Activated CD8-positive, alpha-beta memory T cell treated with anti-CD3 and anti-CD28 coated beads for 4 hours (primary cell): Measurements from ENCODE around the gene SMOC2.

Source experiments
- DNase-seq, 2 donors: peaks; one replicate each; pipeline ENCODE4 v3.0.0-alpha.2; 2020; ENCODE audit warnings: low read depth in 2 of 2

Gene SMOC2

DNA sequence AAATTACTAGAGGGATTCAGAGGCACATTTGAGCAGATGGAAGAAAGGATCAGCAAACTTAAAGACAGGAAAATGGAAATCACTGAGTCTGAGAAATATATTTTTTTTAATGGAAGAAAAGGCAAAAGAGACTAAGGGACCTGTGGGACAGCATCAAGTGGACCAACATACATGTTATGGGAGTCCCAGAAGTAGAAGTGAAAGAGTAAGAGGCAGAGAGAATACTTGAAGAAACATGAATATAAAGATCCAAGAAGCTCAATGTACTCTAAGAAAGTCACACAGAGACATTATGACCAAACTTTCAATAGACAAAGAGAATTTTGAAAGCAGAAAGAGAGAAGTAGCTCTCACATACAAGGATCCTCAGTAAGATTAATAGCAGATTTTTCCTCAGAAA lies 39.5 kb downstream of the SMOC2 start:
- no peak for DNase-seq

DNA sequence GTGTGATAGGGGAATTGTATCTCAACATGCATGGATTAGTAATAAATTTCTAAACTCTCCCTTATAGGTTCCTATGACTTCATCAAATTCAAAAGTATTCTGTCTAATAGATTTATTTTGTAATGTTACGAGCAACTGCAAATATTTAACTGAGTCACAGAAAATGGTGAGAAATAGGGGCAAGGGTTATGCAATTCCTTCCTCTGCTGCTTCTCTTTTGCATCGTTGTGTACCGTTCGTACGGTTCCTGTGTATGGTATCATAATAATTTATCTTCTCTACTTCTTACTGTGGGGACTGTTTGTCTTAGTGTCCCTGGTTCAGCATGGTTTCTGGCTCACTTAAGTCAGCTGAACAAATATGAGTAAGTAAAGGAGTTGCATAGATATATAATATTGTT lies 44.8 kb downstream of the SMOC2 start:
- DNase-seq: no peak

DNA sequence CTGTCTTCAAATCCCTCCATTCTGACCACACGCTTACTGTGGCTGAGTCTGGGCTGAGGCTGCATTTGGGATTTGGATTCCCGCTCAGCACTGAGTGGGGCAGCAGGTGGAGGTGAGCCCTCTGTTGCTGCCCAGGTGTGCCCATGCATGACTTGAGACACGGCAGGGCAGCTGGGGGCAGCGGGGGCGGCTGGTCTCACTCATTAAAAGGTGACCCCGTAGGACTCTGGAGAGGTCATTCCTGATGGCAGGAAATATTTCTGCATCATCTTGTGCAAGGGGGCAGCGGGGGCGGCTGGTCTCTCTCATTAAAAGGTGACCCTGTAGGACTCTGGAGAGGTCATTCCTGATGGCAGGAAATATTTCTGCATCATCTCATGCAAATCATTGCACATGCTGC lies 49.8 kb downstream of the SMOC2 start:
- DNase-seq: no peak

DNA sequence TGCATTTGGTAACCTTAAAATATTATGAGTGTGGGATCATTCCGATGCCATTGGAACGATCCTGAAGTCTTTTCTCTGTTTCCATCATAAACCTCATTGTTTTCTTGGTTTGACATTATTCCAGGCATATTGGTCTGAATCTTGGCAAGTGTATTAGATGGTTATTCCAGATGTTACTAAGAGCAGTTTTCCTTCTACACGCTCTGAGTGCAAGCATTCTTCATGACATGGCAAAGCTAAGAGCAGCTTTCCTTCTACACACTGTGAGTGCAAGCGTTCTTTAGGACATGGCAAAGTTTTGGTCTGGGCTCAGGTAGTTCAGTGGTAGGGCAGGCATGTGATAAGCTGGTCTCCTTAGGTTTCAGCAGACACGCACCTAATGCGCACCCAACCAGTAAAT lies 53.0 kb downstream of the SMOC2 start:
- no peak for DNase-seq

DNA sequence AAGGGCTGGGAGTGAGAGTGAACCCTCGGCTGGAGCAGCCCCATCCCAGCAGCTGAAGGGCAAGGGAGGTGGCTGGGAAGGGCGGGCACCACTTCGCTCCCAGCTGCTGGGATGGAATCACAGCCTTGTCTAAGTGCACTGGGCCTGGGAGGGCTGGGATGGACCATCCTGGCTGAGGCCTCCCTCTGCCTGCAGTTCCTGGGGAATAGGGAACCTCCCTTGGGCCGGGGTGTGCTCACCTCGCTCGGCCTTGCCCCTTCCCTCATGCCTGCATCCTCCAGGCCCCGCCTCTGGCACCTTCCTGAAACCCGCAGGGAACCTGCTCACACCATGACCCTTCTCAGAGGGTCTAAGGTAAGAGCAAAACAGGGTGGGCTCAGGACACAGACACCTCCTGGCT lies 53.7 kb downstream of the SMOC2 start:
- DNase-seq: no peak

DNA sequence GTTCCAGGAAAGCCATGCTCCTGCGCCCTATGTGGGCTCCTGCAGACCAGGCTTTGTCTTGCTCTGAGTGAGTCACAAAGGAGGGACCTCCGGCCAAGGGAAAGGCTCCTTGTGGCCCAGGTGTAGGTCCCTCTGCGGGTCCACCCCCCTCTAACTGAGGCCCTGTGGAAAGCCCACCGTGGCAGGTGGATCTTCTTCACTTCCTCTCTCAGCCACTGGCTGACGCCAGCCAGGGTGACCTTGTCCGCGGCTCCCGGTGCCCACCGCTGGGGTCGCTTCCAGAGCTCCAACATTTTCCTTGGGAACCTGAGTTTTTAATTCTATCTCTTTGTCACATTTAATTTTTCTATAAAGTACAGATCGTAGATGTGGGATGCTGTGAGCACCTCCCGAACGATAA lies 54.1 kb downstream of the SMOC2 start:
- DNase-seq: no peak

DNA sequence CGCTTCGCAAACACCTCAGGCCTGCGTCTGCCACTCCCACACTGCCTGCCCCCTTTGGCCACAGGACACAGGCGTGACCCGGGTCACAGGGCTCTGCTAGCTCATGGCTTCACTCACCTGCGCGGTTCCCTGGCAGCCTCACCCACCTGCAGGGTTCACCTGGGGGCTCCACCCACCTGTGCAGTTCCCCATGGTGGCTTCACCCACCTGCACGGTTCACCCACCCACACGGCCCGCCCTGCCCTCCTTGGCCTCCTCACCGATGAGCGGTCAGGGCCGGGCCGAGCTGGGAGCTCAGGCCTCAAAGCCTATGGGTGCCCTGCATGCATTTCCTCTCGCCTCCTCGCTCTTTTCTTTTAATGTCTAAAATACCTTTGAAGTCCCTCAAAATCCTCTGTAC lies 54.7 kb downstream of the SMOC2 start:
- DNase-seq: no peak

DNA sequence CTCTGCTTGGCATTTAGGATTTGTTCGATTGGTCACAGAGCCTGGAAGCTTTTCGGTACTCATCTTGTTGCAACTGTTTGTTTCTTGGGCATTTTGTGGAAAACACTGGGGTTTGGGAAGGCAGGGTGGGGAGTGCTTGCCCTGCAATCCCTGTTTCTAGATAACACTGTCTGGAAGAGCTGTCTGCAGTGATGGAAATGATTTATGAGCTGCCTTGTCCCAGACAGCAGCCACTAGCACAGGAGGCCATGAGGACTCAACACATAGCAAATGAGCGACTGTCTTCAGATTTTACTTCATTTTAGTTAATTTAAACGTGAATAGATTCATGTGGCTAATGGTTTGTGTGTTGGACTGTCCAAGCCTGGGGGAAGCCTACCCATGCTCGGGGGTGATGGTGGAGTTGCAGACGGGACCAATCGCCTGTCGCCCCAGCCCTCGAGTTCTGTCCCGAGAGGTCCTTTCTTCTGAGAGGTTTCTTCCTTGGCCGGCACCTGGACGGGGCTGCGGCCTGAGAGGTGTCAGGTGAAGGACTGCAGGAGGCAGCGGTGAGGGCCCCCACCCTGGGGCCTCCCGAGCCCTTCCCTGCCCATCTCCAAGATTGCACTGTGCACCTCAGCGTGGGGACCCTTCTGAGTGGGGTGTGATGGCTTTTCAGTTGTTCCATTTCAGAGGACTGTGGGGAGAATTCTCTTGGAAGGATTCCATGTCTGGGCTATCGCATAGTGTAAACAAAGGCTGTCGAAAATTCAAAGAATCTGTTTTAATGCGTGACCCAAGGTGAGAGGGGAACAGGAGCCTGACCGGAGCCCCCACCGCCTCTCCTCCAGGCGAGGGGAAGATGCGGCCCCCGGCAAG lies 55.4 kb downstream of the SMOC2 start:
- DNase-seq: no peak

DNA sequence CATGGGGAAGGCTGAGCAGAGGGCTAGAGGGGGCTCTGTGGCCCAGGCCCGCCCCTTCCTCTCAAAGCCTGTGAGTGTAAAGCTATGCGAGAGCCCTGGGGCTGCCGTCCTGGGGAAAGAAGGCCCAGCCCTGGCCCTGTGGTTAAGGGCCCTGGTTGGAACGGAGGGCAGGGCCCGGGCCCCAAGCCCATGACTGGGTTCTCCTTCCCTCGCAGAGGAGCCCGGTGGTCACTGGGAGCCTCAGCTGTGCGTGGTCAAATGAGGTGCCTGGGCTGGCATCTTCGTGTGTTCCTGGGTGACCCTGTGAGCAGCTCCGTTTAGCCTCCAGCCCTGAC lies 56.0 kb downstream of the SMOC2 start:
- DNase-seq: no peak

DNA sequence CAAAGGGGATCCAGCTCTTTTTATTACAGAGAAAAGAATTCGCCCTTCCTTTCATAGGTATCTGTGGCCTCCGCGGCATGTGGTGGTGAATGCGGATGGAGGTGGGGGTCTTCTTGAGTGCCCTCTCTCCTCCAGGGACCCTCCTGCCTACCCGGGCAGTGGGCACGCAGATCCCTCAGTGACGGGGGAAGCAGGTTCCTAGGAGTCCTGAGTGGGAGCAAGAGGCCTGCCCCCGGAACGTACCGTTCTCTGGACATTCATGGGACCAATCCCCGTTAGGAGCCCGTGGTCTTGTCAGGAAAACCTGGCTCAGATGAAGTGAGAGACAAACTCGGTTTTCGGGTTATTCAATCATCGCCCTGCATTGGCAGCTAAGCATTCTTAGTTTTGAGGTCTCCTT lies 56.4 kb downstream of the SMOC2 start:
- DNase-seq: no peak

DNA sequence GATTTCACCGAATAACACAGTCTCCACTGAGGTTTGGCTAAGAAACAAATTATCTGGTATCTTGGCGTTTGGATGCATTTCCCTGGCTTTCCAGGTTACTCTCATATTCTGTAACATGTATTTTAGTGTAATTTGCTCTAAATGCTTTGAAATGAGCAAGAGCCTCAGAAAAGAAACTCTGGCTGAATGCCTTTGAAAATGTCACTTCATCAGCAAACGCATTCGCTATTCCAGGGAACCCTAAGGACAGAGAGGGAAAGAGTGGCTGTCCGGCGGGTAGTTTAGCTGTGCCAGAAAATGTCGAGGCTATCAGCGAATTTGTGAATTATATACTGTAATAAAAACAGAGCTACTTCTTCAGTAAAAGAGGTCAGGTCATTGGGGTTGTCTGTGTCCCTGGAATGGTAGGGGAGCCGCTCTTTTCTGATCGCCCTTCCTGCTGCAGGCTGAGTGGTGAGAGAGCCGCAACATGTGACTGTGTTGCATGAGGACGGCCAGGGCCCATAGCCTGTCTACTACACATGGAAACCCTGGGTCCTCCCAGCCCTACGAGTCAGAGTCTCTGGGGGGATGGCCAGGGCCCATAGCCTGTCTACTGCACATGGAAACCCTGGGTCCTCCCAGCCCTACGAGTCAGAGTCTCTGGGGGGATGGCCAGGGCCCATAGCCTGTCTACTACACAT lies 57.3 kb downstream of the SMOC2 start:
- DNase-seq: no peak

DNA sequence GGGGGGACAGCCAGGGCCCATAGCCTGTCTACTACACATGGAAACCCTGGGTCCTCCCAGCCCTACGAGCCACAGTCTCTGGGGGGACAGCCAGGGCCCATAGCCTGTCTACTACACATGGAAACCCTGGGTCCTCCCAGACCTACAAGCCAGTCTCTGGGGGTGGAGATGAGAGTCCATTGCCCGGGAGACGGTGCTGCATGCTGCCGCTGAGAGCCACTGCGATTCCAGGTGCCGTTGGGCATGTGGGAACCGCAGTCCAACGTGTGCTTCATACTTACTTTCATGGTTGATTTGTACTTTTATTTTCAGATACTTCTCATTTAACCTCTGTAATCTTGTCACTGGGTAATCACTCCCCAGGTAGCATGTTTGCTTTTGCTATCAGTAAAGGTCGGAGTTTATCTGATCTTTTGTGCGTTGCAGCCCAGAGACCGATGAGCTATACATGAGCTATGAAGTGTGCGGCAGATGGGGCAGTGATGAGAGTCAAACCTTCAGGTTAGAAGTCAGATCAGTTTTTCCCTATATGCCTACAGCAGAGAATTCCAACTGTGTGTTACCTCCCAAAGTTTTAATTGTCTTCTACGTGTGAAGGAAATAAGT lies 58.2 kb downstream of the SMOC2 start:
- DNase-seq: no peak

DNA sequence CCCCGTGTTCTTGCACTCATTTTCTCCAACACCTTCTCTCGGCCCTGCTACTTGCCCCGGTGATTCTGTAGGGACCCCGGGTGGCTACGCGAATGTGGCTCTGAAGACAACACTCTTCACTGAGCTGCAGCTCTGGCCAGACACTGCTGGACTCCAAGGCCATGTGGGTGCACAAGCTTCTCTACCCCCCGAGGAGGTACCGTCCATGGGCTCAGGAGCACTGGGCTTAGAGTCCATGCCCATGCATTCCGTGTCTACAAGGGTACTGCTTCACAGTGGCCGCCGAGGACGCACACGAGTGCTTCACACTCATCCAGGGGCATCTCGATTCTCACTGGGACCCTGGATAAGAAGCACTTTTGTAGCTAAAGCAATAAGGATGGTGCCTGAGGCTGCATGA lies 59.5 kb downstream of the SMOC2 start:
- no peak for DNase-seq

DNA sequence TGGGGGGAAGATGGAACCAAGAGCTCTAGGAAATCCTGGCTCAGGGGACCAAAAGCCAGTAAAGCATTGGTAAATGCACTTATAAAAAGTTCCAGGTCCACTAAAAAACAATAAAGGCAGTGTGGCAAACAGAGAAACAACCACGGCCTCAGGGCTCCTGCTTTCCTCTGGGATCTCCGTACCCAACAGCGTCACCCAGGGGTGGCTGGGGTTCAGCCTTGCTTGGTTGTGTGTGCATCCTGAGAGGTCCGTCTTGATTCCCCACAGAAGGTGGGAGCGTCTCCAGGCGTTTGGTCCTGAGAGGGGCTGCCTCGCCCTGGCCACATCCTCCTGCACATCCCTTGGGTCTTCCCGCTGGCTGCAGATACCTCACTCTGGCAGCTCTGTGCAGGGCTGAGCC lies 60.6 kb downstream of the SMOC2 start:
- no peak for DNase-seq

DNA sequence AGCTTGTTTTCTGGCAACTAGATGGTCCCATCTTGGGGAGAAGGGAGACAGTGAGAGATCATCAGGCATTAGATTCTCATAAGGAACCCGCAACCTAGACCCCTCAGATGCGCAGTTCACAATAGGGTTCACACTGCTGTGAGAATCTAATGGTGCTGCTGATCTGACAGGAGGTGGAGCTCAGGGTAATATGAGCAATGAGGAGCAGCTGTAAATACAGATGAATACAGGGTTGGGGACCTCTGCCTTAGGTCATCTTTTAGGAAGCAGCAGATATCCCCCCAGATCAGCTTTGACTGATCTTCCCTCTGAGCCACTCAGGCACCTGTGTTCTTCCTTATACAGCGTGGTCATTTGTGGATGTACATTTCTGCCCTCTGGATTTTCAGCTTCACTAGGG lies 63.4 kb downstream of the SMOC2 start:
- DNase-seq: no peak

DNA sequence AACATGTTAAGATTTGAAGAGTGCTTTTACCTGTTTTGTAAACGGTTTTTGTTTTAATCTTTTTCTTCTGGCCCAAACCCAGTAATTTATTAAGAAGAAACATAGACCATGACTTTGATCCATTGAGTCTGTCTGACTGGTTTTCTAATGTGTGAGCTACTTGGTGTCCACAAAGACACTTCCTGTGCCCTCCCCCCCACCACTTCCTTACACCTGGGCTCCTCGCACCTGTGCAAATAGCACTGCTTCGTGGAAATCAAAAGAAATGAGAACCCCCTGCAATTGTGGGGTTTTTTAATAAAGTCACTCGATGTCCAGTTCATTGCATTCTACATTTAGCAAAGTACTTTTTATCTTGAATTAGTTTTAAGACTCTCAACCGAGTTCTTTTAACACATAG lies 65.5 kb downstream of the SMOC2 start:
- DNase-seq: no peak

DNA sequence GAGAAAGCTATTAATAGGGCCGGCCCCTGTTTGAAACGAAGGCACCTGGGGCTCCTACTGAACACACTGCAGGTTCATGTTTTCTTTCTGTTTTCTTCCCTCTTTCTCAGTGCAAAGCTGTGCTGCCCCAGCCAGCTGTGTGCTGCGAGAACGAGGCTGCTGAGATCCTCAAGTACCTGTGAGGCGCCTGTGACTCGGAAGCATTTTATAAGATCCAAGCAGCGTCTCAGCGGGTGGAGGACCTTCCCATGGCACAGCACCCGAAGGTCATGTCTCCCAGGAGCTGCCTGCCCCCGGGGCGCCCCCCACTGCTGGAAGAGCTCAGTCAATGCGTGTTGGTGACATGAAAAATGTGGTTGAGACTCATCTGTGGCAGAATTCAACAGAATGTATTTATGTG lies 66.3 kb downstream of the SMOC2 start:
- no peak for DNase-seq

DNA sequence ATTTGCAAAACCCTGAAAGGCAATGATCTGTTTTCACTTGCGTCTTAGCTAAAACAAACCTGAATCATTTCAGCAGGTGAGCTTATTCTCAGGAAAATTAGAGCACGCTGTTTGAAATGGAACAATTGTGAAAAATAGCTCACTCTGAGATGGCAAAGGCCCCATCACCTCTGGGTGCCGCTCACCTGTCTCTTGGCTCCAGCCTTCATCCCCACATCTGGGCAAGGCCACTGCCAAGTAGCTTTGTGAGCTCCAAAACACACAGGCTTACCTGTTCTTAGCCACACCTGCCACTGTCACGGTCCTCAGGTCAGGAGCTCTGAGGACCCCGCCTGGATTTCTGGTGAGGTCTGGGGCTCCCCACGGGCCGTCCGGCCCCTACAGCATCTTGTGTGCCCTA lies 66.7 kb downstream of the SMOC2 start:
- DNase-seq: no peak

DNA sequence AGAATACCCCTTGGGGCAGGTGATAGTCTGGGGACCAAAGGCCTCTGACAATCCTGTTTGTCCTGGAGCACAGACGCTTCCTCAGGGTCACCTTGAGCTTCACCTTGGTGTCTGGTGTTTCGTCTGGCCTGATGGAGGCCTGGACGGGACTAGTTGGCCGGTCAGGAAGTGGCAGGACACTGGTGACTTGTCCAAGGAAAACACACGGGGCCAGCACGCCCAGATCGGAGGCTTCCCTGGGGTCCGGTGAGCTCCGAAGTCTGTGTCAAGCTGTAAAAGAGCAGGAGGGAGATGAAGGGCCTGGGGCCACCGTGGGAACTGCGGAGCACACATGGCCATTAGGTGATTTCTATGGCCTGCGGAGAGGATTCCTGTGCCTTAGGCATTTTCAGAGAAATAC lies 67.9 kb downstream of the SMOC2 start:
- DNase-seq: no peak

DNA sequence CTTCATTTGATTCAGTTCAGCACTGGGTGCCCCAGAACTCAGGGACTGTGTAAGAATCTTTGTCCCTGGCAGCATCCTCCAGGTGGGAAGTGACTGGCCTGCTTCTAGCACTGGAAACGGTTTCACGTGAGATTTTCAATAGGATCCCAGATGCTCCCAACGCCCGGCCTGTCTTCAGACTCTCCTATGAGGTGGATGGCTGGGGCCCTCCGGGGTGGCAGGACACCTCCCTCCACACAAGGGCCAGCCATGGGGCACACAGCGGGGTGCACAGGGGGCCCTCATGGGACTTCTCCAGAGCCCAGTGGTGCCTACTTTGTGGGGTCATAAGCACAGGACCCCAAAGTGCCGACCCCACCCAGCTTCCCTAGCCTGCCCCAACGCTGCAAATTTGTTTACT lies 72.8 kb downstream of the SMOC2 start:
- no peak for DNase-seq

DNA sequence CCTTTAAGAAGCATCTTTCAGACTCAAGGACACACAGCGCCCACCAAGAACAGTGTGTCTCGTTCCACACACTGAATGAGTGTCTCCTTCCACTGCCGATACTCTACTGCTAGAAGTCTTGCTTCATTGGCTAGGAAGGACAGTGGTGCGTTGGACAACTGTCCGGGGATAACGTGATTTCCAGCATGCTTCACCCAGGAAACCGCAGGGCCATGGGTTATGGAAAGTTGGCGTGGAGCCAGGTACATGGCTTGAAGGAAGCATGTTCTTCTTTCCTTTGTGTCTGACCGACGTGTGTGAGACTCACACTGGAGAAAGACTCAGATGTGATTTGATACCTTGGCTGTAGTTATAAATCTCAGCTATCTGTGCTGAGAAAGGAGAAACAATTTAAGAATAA lies 73.2 kb downstream of the SMOC2 start:
- no peak for DNase-seq

DNA sequence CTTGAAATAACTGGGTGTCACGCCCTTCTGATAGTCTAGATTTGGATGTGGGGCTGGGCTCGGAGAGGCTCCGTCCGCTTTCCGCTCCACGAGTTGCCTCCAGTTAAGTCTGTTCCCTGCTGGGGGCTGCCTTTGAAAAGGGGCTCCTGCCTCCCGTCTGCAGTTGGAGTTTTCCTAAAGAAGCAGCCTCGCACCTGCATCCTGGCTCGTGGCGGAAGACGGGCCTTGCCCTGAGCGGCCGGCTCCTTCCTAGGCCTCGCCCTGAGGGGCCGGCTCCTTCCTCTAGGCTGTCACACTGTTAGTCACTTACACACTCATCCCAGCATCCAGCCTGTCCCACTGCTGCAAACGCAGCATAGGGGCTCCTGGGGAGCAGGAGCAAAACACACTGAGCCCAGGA lies 74.4 kb downstream of the SMOC2 start:
- no peak for DNase-seq
